Omental fat pad (tissue), 4 donors: ENCODE measurements around the gene GPR55. TPM values are rescaled to one million over a fixed set of nuclear protein-coding genes. Genes with fewer than 3 reads are reported as not detected.
A peak's percentile ranks its signal among the peaks of the same experiment; 100 is the strongest.

Experiments used
- ATAC-seq: fragments of 150-250 bp; one replicate; pipeline ENCODE4 v1.9.1; 2016; ENCODE audit warnings: mild to moderate bottlenecking, moderate library complexity; ENCODE audit not compliant: low FRiP score
- DNase-seq: peaks from one replicate; pipeline ENCODE4 v3.0.0-alpha.2; 2019; ENCODE audit warnings: low spot score
- CTCF ChIP-seq, 3 donors: fragments of 450-650 bp; IDR thresholded peaks; one replicate each; pipeline ENCODE4 v1.5.1; 2016 to 2017; ENCODE audit warnings: antibody characterized with exemption in 3 of 3, mild to moderate bottlenecking in 3 of 3, moderate library complexity in 2 of 3
- total RNA-seq, 4 donors: library from RNA; depleted of rRNA; stranded (reverse); fragments of >200 nt; gene quantifications; one replicate each; pipeline ENCODE4 v1.1.0, GENCODE V29; 2016

The GPR55 gene
- total RNA-seq, 4 donors from 2014 or later = 0.12 to 0.19 TPM; not detected in 2

GRCh38 chr2:230933521-230934180 lies 8.6 kb upstream of the GPR55 start:
- no peak for TF ChIP-seq CTCF (IDR thresholded peaks at IDR 0.05)
- DNase-seq = no peak
- no peak for ATAC-seq

- no peak for ATAC-seq
- DNase-seq = no peak
- no peak for TF ChIP-seq CTCF (IDR thresholded peaks at IDR 0.05)
Measured at GRCh38 chr2:230932556-230933511, 7.8 kb upstream of the GPR55 start.

GRCh38 chr2:230931556-230932231 lies 6.7 kb upstream of the GPR55 start:
- DNase-seq = no peak
- no peak for TF ChIP-seq CTCF (IDR thresholded peaks at IDR 0.05)
- no peak for ATAC-seq

- ATAC-seq (no peak), DNase-seq (peak; percentile 6)
- no peak for TF ChIP-seq CTCF (IDR thresholded peaks at IDR 0.05)
Measured at GRCh38 chr2:230930928-230931555, 6.0 kb upstream of the GPR55 start.

- ATAC-seq = no peak
- no peak for TF ChIP-seq CTCF (IDR thresholded peaks at IDR 0.05)
- peak; percentile 1 for DNase-seq
Measured at GRCh38 chr2:230930149-230930780, 5.2 kb upstream of the GPR55 start.
